ENCODE data around the gene RBL2.
"Not testable (repeated sequence)": the region's sequence is repeated elsewhere in the genome, so short reads cannot be mapped to it uniquely, and the experiment has no call there.

RBL2 gene

DNA sequence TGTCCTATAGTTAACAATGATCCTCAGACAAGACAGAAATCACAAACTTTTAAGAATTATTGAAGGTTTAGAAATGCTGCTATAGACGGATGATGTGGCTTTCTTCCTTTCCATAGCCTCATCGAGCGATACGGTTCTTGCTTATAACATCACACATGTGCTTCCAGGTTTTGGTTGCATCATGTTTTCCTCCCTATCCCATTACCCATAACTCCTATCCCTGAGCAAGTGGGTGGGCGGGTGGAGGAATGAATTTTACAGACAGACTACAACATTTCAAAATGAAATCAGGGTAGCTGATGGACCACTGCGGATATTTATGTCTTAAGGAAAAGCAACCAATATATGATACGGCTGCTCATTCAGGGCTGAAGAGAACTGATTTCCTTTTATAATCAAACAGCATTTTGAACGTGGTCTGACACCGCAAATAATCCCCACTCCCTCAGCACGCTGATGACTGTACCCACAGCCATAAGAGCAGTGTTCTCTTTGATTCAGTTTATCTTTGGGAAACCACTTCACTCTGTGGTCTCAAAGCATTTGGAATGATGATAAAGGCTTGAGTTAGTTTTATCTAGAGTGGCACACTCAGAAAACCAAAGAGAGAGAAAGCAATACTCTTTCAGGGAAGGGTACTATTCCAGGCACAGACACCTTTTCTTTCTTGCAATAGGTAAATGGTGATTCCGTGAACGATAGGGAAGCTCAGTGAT lies 73.4 kb downstream of the RBL2 start:
- Histone ChIP-seq H3K4me1 (ENCODE audit: insufficient read depth, low read length) (peaks cover 8% of the 10 kb centered on the region; the same call in 1 of the 2 replicates), H3K36me3 (ENCODE audit: insufficient read depth, low read depth, low read length) (no peaks in the 10 kb centered on the region), H3K9ac (ENCODE audit: low read depth, low read length) (no peak overlapping the region)

DNA sequence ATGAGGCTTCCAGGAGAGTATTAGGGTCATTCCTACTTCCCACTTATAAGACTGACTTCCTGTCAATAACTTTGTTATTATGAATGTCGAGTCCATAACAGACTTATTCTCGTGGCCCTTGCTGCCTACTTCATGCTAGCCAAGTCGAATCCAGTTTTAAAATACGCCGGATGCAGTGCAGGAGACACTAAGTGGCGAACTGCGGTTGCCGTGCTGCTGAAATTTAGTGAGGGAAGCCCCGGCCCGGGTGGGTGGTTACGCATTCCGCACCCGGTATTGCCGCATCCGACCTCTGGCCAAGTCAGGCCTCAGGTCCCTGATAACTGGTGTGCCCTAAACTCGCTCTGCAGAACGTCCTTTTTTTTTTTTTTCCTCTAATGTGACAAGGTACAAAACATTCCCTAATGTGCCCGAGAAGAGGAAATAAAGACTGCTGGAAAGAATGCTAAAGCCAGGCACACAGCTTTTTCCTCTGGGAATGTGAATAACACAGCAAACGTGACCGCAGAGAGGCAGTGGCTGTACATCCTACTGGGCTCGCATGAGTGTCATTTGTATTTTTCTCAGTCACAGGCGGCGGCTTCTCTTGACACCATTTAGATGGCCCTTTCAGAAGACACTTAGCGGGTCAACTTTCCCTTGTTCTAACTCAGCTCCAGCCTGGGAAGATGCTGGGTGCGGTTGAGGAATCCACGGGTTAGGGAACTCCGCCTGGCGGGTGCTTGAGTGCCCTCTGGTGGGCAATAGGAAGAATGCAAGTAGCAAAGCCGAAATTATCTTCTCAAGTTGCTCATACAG lies 75.8 kb downstream of the RBL2 start:
- Histone ChIP-seq H3K9ac (ENCODE audit: low read depth, low read length) (no peak overlapping the region), H3K27ac (ENCODE audit: low read length) (no peak overlapping the region), H3K4me3 (ENCODE audit: low read length) (no peak overlapping the region), H3K4me1 (ENCODE audit: insufficient read depth, low read length) (no peaks in the 10 kb centered on the region), H3K9me3 (ENCODE audit: insufficient read depth, low read depth, low read length) (peaks cover 9% of the 10 kb centered on the region; the same call in 1 of the 2 replicates), H3K27me3 (ENCODE audit: insufficient read depth, low read length) (no peaks in the 10 kb centered on the region), H3K36me3 (ENCODE audit: insufficient read depth, low read depth, low read length) (no peaks in the 10 kb centered on the region)

More for the DNA sequence above, 73.4 kb downstream of the RBL2 start:
- Histone ChIP-seq H3K9me3 (ENCODE audit: insufficient read depth, low read depth, low read length) (no peaks in the 10 kb centered on the region; the same call in 1 of the 2 replicates), H3K4me3 (ENCODE audit: low read length) (no peak overlapping the region), H3K27ac (ENCODE audit: low read length) (no peak overlapping the region), H3K27me3 (ENCODE audit: insufficient read depth, low read length) (no peaks in the 10 kb centered on the region)

- Histone ChIP-seq H3K9me3 (ENCODE audit: insufficient read depth, low read depth, low read length) (peaks cover 9% of the 10 kb centered on the region; the same call in 1 of the 2 replicates), H3K27ac (ENCODE audit: low read length) (no peak overlapping the region), H3K9ac (ENCODE audit: low read depth, low read length) (no peak overlapping the region), H3K27me3 (ENCODE audit: insufficient read depth, low read length) (no peaks in the 10 kb centered on the region), H3K36me3 (ENCODE audit: insufficient read depth, low read depth, low read length) (no peaks in the 10 kb centered on the region), H3K4me3 (ENCODE audit: low read length) (no peak overlapping the region), H3K4me1 (ENCODE audit: insufficient read depth, low read length) (no peaks in the 10 kb centered on the region)
Measured at GRCh38 chr16:53510704-53511070, 76.4 kb downstream of the RBL2 start.

GRCh38 chr16:53511084-53511402 lies 76.8 kb downstream of the RBL2 start:
- H3K36me3 ChIP-seq (ENCODE audit: insufficient read depth, low read depth, low read length): no peaks in the 10 kb centered on the region
- no peaks in the 10 kb centered on the region for H3K27me3 ChIP-seq (ENCODE audit: insufficient read depth, low read length)
- no peak overlapping the region for H3K9ac ChIP-seq (ENCODE audit: low read depth, low read length)
- no peak overlapping the region for H3K27ac ChIP-seq (ENCODE audit: low read length)
- peaks cover 9% of the 10 kb centered on the region; the same call in 1 of the 2 replicates for H3K9me3 ChIP-seq (ENCODE audit: insufficient read depth, low read depth, low read length)
- H3K4me1 ChIP-seq (ENCODE audit: insufficient read depth, low read length): no peaks in the 10 kb centered on the region
- no peak overlapping the region for H3K4me3 ChIP-seq (ENCODE audit: low read length)

- no peak overlapping the region for H3K27ac ChIP-seq (ENCODE audit: low read length)
- no peak overlapping the region for H3K4me3 ChIP-seq (ENCODE audit: low read length)
- no peak overlapping the region for H3K9ac ChIP-seq (ENCODE audit: low read depth, low read length)
- H3K36me3 ChIP-seq (ENCODE audit: insufficient read depth, low read depth, low read length): no peaks in the 10 kb centered on the region
- peaks cover 9% of the 10 kb centered on the region; the same call in 1 of the 2 replicates for H3K9me3 ChIP-seq (ENCODE audit: insufficient read depth, low read depth, low read length)
- no peaks in the 10 kb centered on the region for H3K27me3 ChIP-seq (ENCODE audit: insufficient read depth, low read length)
- H3K4me1 ChIP-seq (ENCODE audit: insufficient read depth, low read length): no peaks in the 10 kb centered on the region
Measured at GRCh38 chr16:53511403-53512280, 77.4 kb downstream of the RBL2 start.

GRCh38 chr16:53512795-53513194 lies 78.5 kb downstream of the RBL2 start:
- H3K4me1 ChIP-seq (ENCODE audit: insufficient read depth, low read length); H3K36me3 ChIP-seq (ENCODE audit: insufficient read depth, low read depth, low read length); H3K4me3 ChIP-seq (ENCODE audit: low read length); H3K27ac ChIP-seq (ENCODE audit: low read length); H3K9ac ChIP-seq (ENCODE audit: low read depth, low read length); H3K27me3 ChIP-seq (ENCODE audit: insufficient read depth, low read length); H3K9me3 ChIP-seq (ENCODE audit: insufficient read depth, low read depth, low read length): not testable (repeated sequence)

GRCh38 chr16:53515259-53515658 lies 81.0 kb downstream of the RBL2 start:
- Histone ChIP-seq H3K4me1 (ENCODE audit: insufficient read depth, low read length) (no peaks in the 10 kb centered on the region), H3K27ac (ENCODE audit: low read length) (no peak overlapping the region), H3K9ac (ENCODE audit: low read depth, low read length) (no peak overlapping the region), H3K9me3 (ENCODE audit: insufficient read depth, low read depth, low read length) (peaks cover 9% of the 10 kb centered on the region; the same call in 1 of the 2 replicates), H3K27me3 (ENCODE audit: insufficient read depth, low read length) (no peaks in the 10 kb centered on the region), H3K4me3 (ENCODE audit: low read length) (no peak overlapping the region), H3K36me3 (ENCODE audit: insufficient read depth, low read depth, low read length) (no peaks in the 10 kb centered on the region)

- H3K4me3 ChIP-seq (ENCODE audit: low read length): no peak overlapping the region
- H3K27me3 ChIP-seq (ENCODE audit: insufficient read depth, low read length): no peaks in the 10 kb centered on the region
- no peaks in the 10 kb centered on the region for H3K36me3 ChIP-seq (ENCODE audit: insufficient read depth, low read depth, low read length)
- H3K27ac ChIP-seq (ENCODE audit: low read length): no peak overlapping the region
- H3K4me1 ChIP-seq (ENCODE audit: insufficient read depth, low read length): no peaks in the 10 kb centered on the region
- H3K9ac ChIP-seq (ENCODE audit: low read depth, low read length): no peak overlapping the region
- peaks cover 9% of the 10 kb centered on the region; the same call in 1 of the 2 replicates for H3K9me3 ChIP-seq (ENCODE audit: insufficient read depth, low read depth, low read length)
Measured at GRCh38 chr16:53515811-53516210, 81.5 kb downstream of the RBL2 start.

GRCh38 chr16:53517851-53518250 lies 83.6 kb downstream of the RBL2 start:
- no peak overlapping the region for H3K27ac ChIP-seq (ENCODE audit: low read length)
- no peaks in the 10 kb centered on the region for H3K36me3 ChIP-seq (ENCODE audit: insufficient read depth, low read depth, low read length)
- H3K27me3 ChIP-seq (ENCODE audit: insufficient read depth, low read length): no peaks in the 10 kb centered on the region
- H3K4me3 ChIP-seq (ENCODE audit: low read length): no peak overlapping the region
- peaks cover 9% of the 10 kb centered on the region; the same call in 1 of the 2 replicates for H3K9me3 ChIP-seq (ENCODE audit: insufficient read depth, low read depth, low read length)
- H3K4me1 ChIP-seq (ENCODE audit: insufficient read depth, low read length): no peaks in the 10 kb centered on the region
- no peak overlapping the region for H3K9ac ChIP-seq (ENCODE audit: low read depth, low read length)

- H3K27me3 ChIP-seq (ENCODE audit: insufficient read depth, low read length): no peaks in the 10 kb centered on the region
- no peak overlapping the region for H3K9ac ChIP-seq (ENCODE audit: low read depth, low read length)
- H3K9me3 ChIP-seq (ENCODE audit: insufficient read depth, low read depth, low read length): peaks cover 4% of the 10 kb centered on the region; the same call in 1 of the 2 replicates
- H3K4me3 ChIP-seq (ENCODE audit: low read length): no peak overlapping the region
- no peak overlapping the region for H3K27ac ChIP-seq (ENCODE audit: low read length)
- no peaks in the 10 kb centered on the region for H3K36me3 ChIP-seq (ENCODE audit: insufficient read depth, low read depth, low read length)
- H3K4me1 ChIP-seq (ENCODE audit: insufficient read depth, low read length): no peaks in the 10 kb centered on the region
Measured at GRCh38 chr16:53518550-53519416, 84.5 kb downstream of the RBL2 start.
